NOMO-1 (cell line): Measurements from ENCODE around the gene TERB1.

Experiments
- DNase-seq, 2 experiments: peaks; one replicate each; lab custom pipeline; 2025; ENCODE audit not compliant: unreplicated experiment in 2 of 2; lab: John Stamatoyannopoulos, UW

TERB1 gene

DNA sequence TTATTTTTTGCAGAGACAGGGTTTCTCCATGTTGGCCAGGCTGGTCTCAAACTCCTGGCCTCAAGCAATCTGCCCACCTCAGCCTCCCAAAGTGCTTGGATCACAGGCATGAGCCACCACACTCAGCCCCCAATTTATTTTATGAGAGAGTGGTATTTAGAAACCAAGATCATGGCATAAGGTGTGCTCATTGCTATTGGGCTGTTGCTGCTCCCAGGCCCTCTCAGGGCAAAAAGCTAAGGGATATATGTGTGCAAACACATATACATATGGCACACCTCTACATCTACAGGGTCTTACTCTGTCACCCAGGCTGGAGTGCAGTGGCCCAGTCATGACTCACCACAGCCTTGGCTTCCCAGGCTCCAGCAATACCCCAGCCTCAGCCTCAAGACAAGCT lies 89.8 kb downstream of the TERB1 start:
- no peak for DNase-seq

GRCh38 chr16:66706506-66706880 lies 94.9 kb downstream of the TERB1 start:
- DNase-seq: no peak

- DNase-seq: no peak
Measured at GRCh38 chr16:66705790-66706505, 95.4 kb downstream of the TERB1 start.
